GM12892 (cell line): ENCODE results near the gene ENPP4.

Experiments used
- POLR2A ChIP-seq: IDR thresholded peaks from 2 replicates; pipeline ENCODE4 v1.6.1; 2011; ENCODE audit warnings: low read depth, low read length, control low read depth
- POLR2AphosphoS5 ChIP-seq: IDR thresholded peaks from 2 replicates; pipeline ENCODE4 v1.6.1; 2011; ENCODE audit warnings: low read depth, low read length, control low read depth
- TAF1 ChIP-seq: IDR thresholded peaks from 2 replicates; pipeline ENCODE4 v1.6.1; 2011; ENCODE audit warnings: low read depth, mild to moderate bottlenecking, control low read depth, low read length, borderline replicate concordance

DNA sequence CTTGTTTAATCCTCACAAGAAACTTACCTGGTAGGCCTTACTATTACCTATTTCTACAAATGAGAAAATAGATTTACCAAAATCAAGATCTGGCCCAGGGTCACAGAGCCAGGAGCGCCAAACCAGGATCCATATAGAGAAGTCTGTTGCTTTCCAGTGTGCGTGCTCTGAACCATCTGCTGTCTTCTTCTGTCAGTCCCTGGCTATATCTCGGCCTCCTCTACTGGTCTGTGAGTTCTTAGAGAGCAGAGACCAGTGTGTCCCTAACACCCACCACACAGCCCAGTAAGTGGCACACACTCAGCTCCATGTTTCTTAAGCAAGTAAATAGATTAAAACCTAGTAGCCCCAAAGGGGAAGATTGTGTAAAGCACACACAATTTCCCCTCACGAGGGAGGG is 59.9 kb downstream of the ENPP4 start:
- no peak for TF ChIP-seq POLR2A
- TF ChIP-seq TAF1: no peak
- TF ChIP-seq POLR2AphosphoS5: no peak
